Panc1 (cell line): ENCODE results near the gene FRY. TPM values are rescaled to one million over a fixed set of nuclear protein-coding genes. Genes with fewer than 3 reads are reported as not detected.

ENCODE experiments used
- ATAC-seq: fragments of 200-7000 bp; cut with Tn5 transposase; 2 replicates; pipeline ENCODE4 v1.9.1; 2020; ENCODE audit warnings: mild to moderate bottlenecking, moderate library complexity
- BruUV-seq: library from RNA; stranded (reverse); fragments of 400-500 nt; replicated peaks from 2 replicates; lab custom pipeline; 2021; lab: Mats Ljungman, UMichigan
- CTCF ChIA-PET: fragments of 300-600 bp; sonication (Branson Sonifier 250); formaldehyde crosslinking; loops from one replicate; lab custom pipeline; 2022; ENCODE audit warnings: antibody characterized with exemption; lab: Charles Lee
- POLR2A ChIA-PET: fragments of 300-600 bp; sonication (Branson Sonifier 250); formaldehyde crosslinking; loops from one replicate; lab custom pipeline; 2022; ENCODE audit warnings: antibody characterized with exemption; lab: Charles Lee
- DNase-seq: peaks from one replicate; pipeline ENCODE4 v3.0.0-alpha.2; 2010; ENCODE audit warnings: low read depth, low spot score
- H3K27ac ChIP-seq: 2 replicates; pipeline ENCODE4 v1.5.1; 2011; ENCODE audit warnings: mild to moderate bottlenecking, low read length, inconsistent platforms
- H3K27me3 ChIP-seq: fragments of 200-500 bp; sonication (Bioruptor generic); 2 replicates; pipeline ENCODE4 v1.6.0; 2014; ENCODE audit warnings: low read length, inconsistent platforms; ENCODE audit not compliant: control insufficient read depth, insufficient read depth
- H3K36me3 ChIP-seq: fragments of 200-500 bp; sonication (Bioruptor generic); 2 replicates; pipeline ENCODE4 v1.5.1; 2014; ENCODE audit warnings: inconsistent platforms, mild to moderate bottlenecking, low read length, moderate library complexity; ENCODE audit not compliant: control insufficient read depth, insufficient read depth
- H3K4me1 ChIP-seq: 2 replicates; pipeline ENCODE4 v1.5.1; 2011; ENCODE audit warnings: inconsistent platforms, mild to moderate bottlenecking, low read length, moderate library complexity; ENCODE audit not compliant: control insufficient read depth, insufficient read depth
- H3K4me3 ChIP-seq, 2 experiments: 2 replicates each; pipeline ENCODE4 v1.5.1; 2011 to 2012; ENCODE audit warnings: low read depth in 2 of 2, low read length in 2 of 2, mild to moderate bottlenecking in 2 of 2, inconsistent platforms in 1 of 2, moderate library complexity in 1 of 2
- H3K9me3 ChIP-seq: fragments of 200-500 bp; sonication (Bioruptor generic); 2 replicates; pipeline ENCODE4 v1.5.1; 2014; ENCODE audit warnings: low read depth, mild to moderate bottlenecking, inconsistent platforms, low read length, moderate library complexity; ENCODE audit not compliant: control insufficient read depth, insufficient read depth
- POLR2AphosphoS5 ChIP-seq: IDR thresholded peaks from 2 replicates; pipeline ENCODE4 v1.6.1; 2012; ENCODE audit warnings: mild to moderate bottlenecking, low read depth, low read length, moderate library complexity
- SIN3A ChIP-seq: IDR thresholded peaks from 2 replicates; pipeline ENCODE4 v1.6.1; 2012; ENCODE audit warnings: low read depth, mild to moderate bottlenecking, low read length, moderate library complexity, borderline replicate concordance; ENCODE audit not compliant: insufficient read depth
- TCF7L2 ChIP-seq: IDR thresholded peaks from 2 replicates; pipeline ENCODE4 v1.6.1; 2011; ENCODE audit warnings: mild to moderate bottlenecking, low read depth, low read length, inconsistent platforms
- in situ Hi-C: cut with HindIII; loops from 2 replicates; pipeline ENCODE4 v1.10.0; 2016; ENCODE audit warnings: low sequenced_read_pairs, low pct_unique_long_range_greater_than_20kb
- intact Hi-C: fragments of 100-400 bp; cut with micrococcal nuclease; formaldehyde crosslinking; loops from one replicate; pipeline ENCODE4 v1.10.0; 2022; ENCODE audit not compliant: unreplicated experiment
- total RNA-seq: library from RNA; stranded (reverse); gene quantifications from one replicate; pipeline ENCODE4 v1.2.1, GENCODE V29; 2021; ENCODE audit not compliant: unreplicated experiment
- TF ChIP-seq, protein P1 (sequence below), 2 experiments: IDR thresholded peaks; 2 replicates each; pipeline ENCODE4 v1.6.1; 2011 to 2012; ENCODE audit warnings: low read depth in 2 of 2, control low read depth in 1 of 2, low read length in 1 of 2, mild to moderate bottlenecking in 1 of 2, moderate library complexity in 1 of 2; ENCODE audit not compliant: insufficient read depth in 1 of 2
- TF ChIP-seq, protein P2 (sequence below): fragments of 450-650 bp; IDR thresholded peaks from 2 replicates; pipeline ENCODE4 v1.5.1; 2017; ENCODE audit warnings: mild to moderate bottlenecking

FRY gene
- total RNA-seq, 1 experiment from 2014 or later: 0.18 TPM

DNA sequence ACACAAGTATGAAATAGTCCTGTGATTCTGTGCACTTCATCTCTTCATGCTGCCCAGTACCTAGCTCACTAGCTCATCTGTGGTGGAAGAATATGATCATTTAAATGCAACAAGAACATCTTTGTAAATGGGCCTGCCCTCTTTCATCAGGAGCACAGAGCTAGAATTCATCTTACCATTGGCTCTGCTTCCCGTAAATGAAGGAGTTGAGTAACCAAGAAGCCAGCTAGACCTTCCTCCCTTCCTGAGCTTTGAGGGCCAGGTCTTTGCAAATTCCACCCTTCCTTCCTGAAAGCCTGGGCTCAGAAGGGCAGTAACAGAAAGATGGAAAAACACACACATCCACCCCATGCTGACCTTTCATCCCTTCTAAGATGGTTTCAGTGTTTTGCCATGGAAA, 82.0 kb downstream of the FRY start:
- no peak for TF ChIP-seq TCF7L2
- no peak for TF ChIP-seq SIN3A
- TF ChIP-seq POLR2AphosphoS5: no peak
- TF ChIP-seq, protein P1, sequence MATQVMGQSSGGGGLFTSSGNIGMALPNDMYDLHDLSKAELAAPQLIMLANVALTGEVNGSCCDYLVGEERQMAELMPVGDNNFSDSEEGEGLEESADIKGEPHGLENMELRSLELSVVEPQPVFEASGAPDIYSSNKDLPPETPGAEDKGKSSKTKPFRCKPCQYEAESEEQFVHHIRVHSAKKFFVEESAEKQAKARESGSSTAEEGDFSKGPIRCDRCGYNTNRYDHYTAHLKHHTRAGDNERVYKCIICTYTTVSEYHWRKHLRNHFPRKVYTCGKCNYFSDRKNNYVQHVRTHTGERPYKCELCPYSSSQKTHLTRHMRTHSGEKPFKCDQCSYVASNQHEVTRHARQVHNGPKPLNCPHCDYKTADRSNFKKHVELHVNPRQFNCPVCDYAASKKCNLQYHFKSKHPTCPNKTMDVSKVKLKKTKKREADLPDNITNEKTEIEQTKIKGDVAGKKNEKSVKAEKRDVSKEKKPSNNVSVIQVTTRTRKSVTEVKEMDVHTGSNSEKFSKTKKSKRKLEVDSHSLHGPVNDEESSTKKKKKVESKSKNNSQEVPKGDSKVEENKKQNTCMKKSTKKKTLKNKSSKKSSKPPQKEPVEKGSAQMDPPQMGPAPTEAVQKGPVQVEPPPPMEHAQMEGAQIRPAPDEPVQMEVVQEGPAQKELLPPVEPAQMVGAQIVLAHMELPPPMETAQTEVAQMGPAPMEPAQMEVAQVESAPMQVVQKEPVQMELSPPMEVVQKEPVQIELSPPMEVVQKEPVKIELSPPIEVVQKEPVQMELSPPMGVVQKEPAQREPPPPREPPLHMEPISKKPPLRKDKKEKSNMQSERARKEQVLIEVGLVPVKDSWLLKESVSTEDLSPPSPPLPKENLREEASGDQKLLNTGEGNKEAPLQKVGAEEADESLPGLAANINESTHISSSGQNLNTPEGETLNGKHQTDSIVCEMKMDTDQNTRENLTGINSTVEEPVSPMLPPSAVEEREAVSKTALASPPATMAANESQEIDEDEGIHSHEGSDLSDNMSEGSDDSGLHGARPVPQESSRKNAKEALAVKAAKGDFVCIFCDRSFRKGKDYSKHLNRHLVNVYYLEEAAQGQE (IDR thresholded peaks at IDR 0.05; ENCODE audit: insufficient read depth in 1 of 2, low read depth in 2 of 2, low read length in 1 of 2): no peak
- TF ChIP-seq, protein P2, sequence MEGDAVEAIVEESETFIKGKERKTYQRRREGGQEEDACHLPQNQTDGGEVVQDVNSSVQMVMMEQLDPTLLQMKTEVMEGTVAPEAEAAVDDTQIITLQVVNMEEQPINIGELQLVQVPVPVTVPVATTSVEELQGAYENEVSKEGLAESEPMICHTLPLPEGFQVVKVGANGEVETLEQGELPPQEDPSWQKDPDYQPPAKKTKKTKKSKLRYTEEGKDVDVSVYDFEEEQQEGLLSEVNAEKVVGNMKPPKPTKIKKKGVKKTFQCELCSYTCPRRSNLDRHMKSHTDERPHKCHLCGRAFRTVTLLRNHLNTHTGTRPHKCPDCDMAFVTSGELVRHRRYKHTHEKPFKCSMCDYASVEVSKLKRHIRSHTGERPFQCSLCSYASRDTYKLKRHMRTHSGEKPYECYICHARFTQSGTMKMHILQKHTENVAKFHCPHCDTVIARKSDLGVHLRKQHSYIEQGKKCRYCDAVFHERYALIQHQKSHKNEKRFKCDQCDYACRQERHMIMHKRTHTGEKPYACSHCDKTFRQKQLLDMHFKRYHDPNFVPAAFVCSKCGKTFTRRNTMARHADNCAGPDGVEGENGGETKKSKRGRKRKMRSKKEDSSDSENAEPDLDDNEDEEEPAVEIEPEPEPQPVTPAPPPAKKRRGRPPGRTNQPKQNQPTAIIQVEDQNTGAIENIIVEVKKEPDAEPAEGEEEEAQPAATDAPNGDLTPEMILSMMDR: no peak
- no TSS peak for BruUV-seq
- DNase-seq (no peak), ATAC-seq (no peak)
- in situ Hi-C loops: no loop called here
- Histone ChIP-seq H3K36me3 (no peaks in the 10 kb centered on the region), H3K27ac (no peak overlapping the region), H3K9me3 (no peaks in the 10 kb centered on the region), H3K27me3 (no peaks in the 10 kb centered on the region), H3K4me1 (no peaks in the 10 kb centered on the region), H3K4me3 (no peak overlapping the region)
- ChIA-PET CTCF (no interaction called here), POLR2A (no interaction called here)
- intact Hi-C loops: no loop called here

DNA sequence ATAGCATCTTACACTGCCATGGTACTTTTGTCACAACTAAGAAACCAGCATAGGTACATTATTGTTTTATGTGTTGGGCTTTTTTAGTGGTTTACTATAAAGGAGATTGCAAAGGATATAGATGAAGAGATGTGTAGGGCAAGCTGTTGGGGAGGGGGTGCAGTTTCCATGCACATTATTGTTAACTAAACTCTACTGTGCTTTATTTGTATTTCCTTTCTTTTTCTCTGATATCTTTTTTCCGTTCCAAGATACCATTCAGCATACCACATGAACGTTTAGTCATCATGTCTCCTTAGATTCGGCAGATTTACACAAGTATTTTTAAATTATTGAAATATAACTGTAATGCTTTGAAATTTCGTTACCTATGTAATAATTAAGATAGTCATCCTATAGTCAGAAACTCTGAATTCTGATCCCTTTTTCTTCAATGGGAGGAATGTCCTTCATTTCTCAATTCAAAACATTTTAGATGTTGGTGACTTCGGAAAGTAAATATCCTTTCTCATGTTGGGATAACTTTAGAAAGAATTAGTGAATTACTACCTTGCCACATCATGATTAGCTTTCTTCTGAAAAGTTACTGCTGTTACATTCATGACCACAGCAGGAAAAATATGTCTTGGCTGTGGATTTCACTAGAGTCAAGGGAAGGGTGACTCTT, 82.8 kb downstream of the FRY start:
- Histone ChIP-seq H3K36me3 (no peaks in the 10 kb centered on the region), H3K27ac (no peak overlapping the region), H3K4me3 (no peak overlapping the region), H3K9me3 (no peaks in the 10 kb centered on the region), H3K27me3 (no peaks in the 10 kb centered on the region), H3K4me1 (no peaks in the 10 kb centered on the region)
- no peak for ATAC-seq
- ChIA-PET CTCF (no interaction called here), POLR2A (no interaction called here)
- TF ChIP-seq SIN3A (no peak), TCF7L2 (no peak), POLR2AphosphoS5 (no peak)
- TF ChIP-seq, protein P2: no peak
- TF ChIP-seq, protein P1 (IDR thresholded peaks at IDR 0.05; ENCODE audit: insufficient read depth in 1 of 2, low read depth in 2 of 2, low read length in 1 of 2): no peak
- intact Hi-C loops: no loop called here
- no TSS peak for BruUV-seq
- in situ Hi-C loops: no loop called here
- no peak for DNase-seq
